Ecto neural progenitor cell (in vitro differentiated cells): ENCODE results near the gene NPIPA1.
"Not testable (repeated sequence)": the region's sequence is repeated elsewhere in the genome, so short reads cannot be mapped to it uniquely, and the experiment has no call there.

Source experiments
- DNase-seq: peaks from one replicate; pipeline ENCODE4 v3.0.0-alpha.2; 2018; ENCODE audit warnings: low spot score

Gene NPIPA1

GRCh38 chr16:14937143-14937542 is at the start of gene NPIPA1:
NPIPA1 (plus strand) TSS chr16:14937443; CDS start chr16:14937443, 0 bp downstream.
- not testable (repeated sequence) for DNase-seq

- not testable (repeated sequence) for DNase-seq
Observed at GRCh38 chr16:14892111-14892510, 45.1 kb upstream of the NPIPA1 start.

DNA sequence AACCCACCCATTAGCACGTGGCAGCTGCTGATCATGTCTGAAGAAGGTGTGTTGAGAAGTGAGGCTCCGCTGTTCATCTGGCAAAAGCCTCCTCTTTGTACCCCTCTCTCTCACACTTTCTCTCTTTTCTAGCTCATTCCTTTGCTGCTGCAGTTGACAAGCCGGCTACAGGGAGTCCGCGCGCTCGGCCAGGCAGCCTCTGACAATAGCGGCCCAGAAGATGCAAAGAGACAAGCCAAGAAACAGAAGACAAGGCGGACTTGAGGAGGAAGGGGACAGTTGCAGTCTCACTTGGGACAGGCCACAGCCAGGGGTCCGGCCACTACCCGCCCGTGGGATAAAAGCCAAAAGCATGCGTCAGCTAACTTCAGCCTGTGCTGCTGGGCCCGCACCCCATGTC is 41.9 kb upstream of the NPIPA1 start:
- not testable (repeated sequence) for DNase-seq

DNA sequence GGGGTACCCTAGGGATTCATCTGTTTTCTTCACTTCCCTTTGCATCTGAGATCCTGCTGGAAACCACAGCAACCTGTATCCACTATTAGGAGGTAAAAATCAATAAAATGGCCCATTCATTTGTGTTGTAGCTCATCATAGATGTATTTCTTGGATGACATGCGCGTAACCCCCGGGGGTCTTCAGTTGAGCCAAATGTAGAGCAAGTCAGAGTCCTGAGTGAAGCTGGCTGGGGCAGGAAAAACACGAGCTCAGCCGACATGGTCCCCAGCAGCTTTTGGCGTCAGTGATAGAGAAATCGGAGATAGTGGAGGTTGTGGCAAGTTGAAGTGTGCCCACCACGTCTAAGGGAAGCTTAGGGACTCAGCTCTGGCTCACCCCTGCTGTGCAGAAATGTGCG is 41.2 kb upstream of the NPIPA1 start:
- DNase-seq = peak; percentile 38

DNA sequence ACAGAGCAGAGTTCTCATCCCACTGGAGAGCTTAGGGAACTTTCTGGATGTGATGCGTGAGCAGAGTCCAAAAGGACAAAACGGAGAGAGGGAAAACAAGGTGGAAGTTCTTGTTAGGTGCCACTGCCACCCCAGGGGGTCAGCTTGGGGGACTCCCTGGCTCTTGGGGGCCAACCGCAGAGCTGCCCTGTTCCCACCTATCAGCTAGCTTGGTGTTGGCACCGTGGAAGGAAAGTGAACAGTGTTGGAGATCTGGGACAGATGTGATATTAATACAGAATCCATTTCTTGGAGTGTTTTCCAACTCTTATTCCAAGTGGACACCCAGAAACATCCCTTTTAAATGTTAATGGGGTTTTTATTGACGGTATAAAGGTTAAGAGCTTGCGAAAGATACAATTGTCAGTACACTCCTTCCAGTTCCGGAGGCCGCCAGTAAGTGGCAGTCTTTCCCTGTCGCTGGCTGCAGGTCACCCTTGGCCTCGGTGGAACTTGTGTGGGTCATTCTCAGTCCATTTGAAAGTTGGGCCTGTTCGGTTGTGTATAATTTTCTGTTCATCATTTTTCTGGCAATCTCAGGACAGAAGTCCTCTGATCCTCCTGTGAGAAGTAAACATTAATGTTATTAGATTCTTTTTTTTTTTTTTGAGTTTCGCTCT is 40.1 kb upstream of the NPIPA1 start:
- not testable (repeated sequence) for DNase-seq

DNA sequence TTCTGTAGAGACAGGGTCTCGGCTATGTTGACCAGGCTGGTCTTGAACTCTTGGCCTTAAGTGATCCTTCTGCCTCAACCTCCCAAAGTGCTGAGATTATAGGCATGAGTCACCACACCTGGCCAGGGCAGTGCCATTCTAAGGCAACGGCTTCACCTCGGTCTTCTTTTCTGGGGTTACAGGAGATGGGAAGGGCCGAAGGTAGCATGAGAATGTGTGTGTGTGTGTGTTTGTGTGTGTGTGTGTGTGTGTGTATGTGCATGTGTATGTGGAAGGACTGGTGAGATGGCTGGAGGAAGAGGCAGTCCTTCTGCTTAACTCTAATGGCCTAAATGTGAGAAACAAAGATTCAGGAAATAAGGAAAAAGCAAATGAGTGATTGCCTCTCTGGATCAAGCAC is 39.1 kb upstream of the NPIPA1 start:
- not testable (repeated sequence) for DNase-seq

DNA sequence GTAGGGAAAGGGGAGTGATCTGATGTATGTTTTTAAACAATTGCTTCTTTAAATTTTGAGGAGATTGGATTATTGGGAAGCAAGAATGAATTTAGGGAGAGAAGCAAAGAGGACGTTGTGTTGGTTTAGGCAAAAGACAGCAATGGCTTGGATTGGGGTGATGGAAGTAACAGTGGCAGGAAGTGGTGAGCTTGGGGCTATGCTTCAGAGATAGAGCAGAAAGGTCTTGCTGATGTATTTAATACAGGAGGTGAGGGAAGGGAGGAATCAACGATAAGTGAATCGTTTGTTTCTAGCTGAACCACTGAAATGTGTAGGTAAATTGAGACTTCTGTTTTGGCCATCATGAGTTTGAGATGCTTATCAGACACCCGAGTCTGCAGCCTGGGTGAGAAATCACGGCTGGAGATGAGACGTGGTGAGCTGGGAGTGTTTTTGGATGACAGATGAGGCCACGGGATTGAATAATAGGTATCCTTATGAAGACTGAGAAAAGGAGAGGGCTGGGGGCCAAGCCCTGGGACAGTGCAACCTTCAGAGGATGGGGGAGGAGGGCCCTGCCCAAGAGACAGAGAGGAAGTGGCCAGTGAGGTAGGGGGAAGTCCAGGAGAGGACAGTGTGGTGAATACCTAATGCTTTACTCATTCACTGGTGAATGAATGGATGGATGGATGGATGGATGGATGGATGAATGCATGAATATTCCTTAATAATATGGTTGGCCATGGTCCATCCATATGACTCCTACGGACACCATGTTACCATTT is 33.9 kb upstream of the NPIPA1 start:
- not testable (repeated sequence) for DNase-seq

- not testable (repeated sequence) for DNase-seq
Observed at GRCh38 chr16:14909744-14910143, 27.5 kb upstream of the NPIPA1 start.

GRCh38 chr16:14910833-14911629 is 26.2 kb upstream of the NPIPA1 start:
- DNase-seq = not testable (repeated sequence)

DNA sequence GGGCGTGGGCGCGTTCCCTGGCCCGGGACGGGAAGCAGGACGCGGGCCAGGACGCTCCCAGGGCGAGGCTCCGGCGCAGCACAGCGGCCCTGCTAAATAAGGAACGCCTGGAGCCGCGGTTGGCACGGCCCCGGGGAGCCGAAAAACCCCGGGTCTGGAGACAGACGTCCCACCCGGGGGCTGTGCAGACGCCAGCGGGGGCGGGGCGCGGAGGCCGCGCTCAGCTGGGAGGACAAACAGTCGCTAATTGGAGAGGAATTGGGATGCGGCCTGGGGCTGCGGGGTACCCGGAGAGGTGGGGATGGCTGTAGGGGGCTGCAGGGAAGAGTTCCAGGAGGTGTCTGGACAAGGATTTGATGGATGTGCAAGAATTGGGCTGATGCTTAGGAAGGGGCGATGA is 25.3 kb upstream of the NPIPA1 start:
- DNase-seq = not testable (repeated sequence)

GRCh38 chr16:14912588-14912987 is 24.7 kb upstream of the NPIPA1 start:
- DNase-seq = not testable (repeated sequence)

DNA sequence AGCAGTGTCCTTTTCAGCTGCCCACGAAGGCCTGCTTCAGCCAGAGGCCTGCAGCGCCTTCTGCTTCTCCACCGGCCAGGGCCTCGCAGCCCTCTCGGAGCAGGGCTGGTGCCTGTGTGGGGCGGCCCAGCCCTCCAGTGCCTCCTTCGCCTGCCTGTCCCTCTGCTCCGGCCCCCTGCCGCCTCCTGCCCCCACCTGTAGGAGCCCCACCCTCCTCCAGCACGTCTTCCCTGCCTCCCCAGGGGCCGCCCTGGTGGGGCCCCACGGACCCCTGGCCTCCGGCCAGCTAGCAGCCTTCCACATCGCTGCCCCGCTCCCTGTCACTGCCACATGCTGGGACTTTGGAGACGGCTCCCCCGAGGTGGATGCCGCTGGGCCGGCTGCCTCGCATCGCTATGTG is 18.7 kb upstream of the NPIPA1 start:
- peak; percentile 46 for DNase-seq

DNA sequence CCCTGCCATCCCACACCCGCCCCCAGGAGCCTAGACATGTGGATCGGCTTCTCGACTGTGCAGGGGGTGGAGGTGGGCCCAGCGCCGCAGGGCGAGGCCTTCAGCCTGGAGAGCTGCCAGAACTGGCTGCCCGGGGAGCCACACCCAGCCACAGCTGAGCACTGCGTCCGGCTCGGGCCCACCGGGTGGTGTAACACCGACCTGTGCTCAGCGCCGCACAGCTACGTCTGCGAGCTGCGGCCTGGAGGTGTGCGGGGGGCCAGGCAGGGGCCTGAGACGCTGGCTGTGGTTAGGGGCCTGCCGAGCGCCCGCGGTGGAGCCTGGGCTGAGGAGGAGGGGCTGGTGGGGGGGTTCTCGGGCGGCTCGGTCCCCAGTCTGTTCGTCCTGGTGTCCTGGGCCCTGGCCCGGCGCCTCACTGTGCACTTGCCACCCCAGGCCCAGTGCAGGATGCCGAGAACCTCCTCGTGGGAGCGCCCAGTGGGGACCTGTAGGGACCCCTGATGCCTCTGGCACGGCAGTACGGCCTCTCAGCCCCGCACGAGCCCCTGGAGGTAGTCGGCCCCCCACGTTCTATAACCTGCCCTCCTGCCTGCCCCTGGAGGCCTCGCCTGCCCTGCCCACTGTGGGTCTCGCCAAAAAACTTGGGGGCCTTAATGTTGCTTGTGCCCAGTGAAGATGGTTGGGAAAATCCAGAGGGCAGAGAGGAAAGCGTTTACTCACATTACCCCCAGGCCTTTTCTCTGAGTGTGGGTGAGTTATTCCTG is 17.2 kb upstream of the NPIPA1 start:
- not testable (repeated sequence) for DNase-seq

DNA sequence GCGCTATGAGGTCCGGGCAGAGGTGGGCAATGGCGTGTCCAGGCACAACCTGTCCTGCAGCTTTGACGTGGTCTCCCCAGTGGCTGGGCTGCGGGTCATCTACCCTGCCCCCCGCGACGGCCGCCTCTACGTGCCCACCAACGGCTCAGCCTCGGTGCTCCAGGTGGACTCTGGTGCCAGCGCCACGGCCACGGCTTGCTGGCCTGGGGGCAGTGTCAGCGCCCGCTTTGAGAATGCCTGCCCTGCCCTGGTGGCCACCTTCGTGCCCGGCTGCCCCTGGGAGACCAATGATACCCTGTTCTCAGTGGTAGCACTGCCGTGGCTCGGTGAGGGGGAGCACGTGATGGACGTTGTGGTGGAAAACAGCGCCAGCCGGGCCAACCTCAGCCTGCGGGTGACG is 15.0 kb upstream of the NPIPA1 start:
- not testable (repeated sequence) for DNase-seq

DNA sequence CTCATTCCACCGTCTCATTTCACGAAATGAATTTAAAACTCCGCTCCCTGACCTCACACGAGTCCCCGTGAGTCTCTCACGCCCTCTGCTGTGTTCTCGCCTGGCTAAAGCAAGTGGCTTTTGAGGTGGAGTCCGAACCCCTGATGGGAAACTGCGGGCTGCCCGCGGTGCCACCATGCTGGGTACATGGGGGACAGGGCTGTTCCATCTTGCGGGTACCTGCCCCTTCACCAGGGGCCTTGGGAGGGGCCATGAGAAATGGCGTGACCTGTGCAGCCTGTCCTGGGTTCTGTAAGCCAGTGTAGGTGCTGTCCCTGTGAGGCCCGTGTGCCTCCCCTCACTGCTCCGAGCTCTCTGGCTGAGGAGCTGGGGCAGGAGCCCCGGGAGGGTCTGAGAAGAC is 14.3 kb upstream of the NPIPA1 start:
- not testable (repeated sequence) for DNase-seq

DNA sequence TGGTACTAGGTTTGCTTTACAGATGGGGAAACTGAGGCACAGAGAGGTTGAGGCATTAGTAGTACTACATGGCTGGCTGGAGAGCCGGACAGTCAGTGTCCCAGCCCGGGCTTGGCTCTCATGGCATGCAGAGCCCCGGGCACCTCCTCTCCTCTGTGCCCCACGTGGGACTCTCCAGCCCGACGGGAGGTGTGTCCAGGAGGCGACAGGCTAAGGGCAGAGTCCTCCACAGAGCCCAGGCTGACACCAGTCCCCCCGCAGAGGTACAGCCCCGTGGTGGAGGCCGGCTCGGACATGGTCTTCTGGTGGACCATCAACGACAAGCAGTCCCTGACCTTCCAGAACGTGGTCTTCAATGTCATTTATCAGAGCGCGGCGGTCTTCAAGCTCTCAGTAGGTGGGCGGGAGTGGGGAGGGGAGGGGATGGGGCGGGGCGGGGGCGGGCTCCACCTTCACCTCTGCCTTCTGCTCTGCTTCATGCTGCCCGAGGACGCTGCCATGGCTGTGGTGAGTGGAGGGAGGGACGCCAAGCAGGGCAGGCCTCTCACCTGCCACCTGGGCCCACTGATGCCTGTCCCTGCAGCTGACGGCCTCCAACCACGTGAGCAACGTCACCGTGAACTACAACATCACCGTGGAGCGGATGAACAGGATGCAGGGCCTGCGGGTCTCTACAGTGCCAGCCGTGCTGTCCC is 13.7 kb upstream of the NPIPA1 start:
- not testable (repeated sequence) for DNase-seq

DNA sequence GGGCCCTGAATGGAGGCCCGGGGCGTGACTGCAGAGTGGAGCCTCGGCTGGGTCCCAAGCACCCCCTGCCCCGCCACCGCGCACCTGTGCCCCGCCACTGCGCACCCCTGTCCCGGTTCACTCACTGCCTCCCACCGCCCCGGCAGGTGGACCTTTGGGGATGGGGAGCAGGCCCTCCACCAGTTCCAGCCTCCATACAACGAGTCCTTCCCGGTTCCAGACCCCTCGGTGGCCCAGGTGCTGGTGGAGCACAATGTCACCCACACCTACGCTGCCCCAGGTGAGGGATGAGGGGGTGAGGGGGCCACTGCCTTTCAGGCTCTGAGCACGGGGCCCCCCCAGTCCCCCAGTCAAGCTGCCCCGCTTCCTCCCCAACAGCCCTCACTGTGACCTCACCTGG is 12.9 kb upstream of the NPIPA1 start:
- DNase-seq = not testable (repeated sequence)

- DNase-seq = not testable (repeated sequence)
Observed at GRCh38 chr16:14924982-14925381, 12.3 kb upstream of the NPIPA1 start.

- peak; percentile 53 for DNase-seq
Observed at GRCh38 chr16:14928064-14928714, 9.1 kb upstream of the NPIPA1 start.

- DNase-seq = not testable (repeated sequence)
Observed at GRCh38 chr16:14929176-14929575, 8.1 kb upstream of the NPIPA1 start.

- DNase-seq = not testable (repeated sequence)
Observed at GRCh38 chr16:14930246-14930645, 7.0 kb upstream of the NPIPA1 start.
